HS-27A (cell line): ENCODE measurements around the gene DUOX2.
"Not testable (repeated sequence)": the region's sequence is repeated elsewhere in the genome, so short reads cannot be mapped to it uniquely, and the experiment has no call there.

Source experiments
- DNase-seq: peaks from one replicate; pipeline ENCODE4 v3.0.0-alpha.2; 2012; ENCODE audit warnings: low read depth, missing footprints

DUOX2 gene

GRCh38 chr15:45073602-45074001 is 40.4 kb downstream of the DUOX2 start:
- DNase-seq = not testable (repeated sequence)

GRCh38 chr15:45069942-45070360 is 44.0 kb downstream of the DUOX2 start:
- DNase-seq = not testable (repeated sequence)

- no peak for DNase-seq
Measured at GRCh38 chr15:45064386-45064785, 49.6 kb downstream of the DUOX2 start.

- DNase-seq = not testable (repeated sequence)
Measured at GRCh38 chr15:45062301-45062700, 51.7 kb downstream of the DUOX2 start.

- not testable (repeated sequence) for DNase-seq
Measured at GRCh38 chr15:45058690-45059675, 55.0 kb downstream of the DUOX2 start.

- DNase-seq = not testable (repeated sequence)
Measured at GRCh38 chr15:45052676-45053075, 61.3 kb downstream of the DUOX2 start.

GRCh38 chr15:45050587-45050986 is 63.4 kb downstream of the DUOX2 start:
- no peak for DNase-seq

GRCh38 chr15:45048794-45049631 is 65.0 kb downstream of the DUOX2 start:
- DNase-seq = no peak

GRCh38 chr15:45048449-45048793 is 65.6 kb downstream of the DUOX2 start:
- not testable (repeated sequence) for DNase-seq

- not testable (repeated sequence) for DNase-seq
Measured at GRCh38 chr15:45044270-45044669, 69.7 kb downstream of the DUOX2 start.

GRCh38 chr15:45042859-45043258 is 71.1 kb downstream of the DUOX2 start:
- DNase-seq = not testable (repeated sequence)
